NCI-H2107 treated with DMSO at 0.1 percent for 48 hours (cell line): ENCODE results near the gene LCOR.
"Not testable (repeated sequence)": the region's sequence is repeated elsewhere in the genome, so short reads cannot be mapped to it uniquely, and the experiment has no call there.

Source experiments
- DNase-seq: peaks from one replicate; lab custom pipeline; 2025; ENCODE audit not compliant: unreplicated experiment; lab: John Stamatoyannopoulos, UW

The LCOR gene

GRCh38 chr10:96838529-96838928 is 6.4 kb downstream of the LCOR start:
- no peak for DNase-seq

DNA sequence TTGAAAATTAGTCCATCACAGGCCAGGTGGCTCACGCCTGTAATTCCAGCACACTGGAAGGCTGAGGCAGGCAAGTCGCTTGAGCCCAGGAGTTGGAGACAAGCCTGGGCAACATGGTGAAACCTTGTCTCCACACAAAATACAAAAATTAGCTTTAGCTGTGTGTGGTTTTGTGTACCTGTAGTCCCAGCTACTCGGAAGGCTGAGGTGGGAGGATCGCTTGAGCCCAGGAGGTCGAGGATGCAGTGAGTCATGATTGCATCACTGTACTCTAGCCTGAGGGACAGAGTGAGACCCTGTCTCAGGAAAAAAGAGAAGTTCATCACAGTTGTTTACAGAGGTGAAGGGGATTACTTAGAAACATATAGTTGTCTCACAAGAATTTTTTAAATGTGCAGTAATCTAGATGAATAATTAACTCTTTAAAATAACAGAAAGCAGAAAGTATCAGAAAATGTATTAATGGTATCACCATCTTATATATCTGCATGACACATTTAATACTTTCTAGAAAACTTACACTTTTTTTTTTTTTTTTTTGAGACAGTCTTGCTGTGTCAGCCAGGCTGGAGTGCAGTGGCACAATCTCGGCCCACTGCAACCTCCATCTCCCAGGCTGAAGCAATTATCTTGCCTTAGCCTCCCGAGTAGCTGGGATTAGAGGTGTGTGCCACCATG is 8.9 kb downstream of the LCOR start:
- no peak for DNase-seq

GRCh38 chr10:96842896-96843723 is 11.0 kb downstream of the LCOR start:
- DNase-seq: no peak

DNA sequence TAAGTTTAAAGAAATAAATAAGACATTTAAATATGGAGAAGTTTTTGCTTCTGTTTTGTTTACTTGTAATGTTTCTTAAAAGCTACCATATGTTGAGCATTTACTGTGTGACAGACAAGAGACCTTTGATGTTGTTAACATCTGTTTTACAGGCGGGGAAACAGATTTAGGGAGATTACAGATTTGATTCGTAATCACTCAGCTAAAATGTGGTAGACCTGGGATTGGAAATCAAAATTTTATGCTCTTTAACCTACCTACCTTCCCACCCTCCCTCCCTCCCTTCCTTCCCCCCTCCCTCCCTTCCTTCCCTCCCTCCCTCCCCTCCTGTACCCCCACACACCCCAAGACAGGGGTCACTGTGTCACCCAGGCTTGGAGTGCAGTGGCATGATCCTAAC is 11.7 kb downstream of the LCOR start:
- DNase-seq: no peak

- DNase-seq: no peak
Observed at GRCh38 chr10:96846395-96846794, 14.3 kb downstream of the LCOR start.

DNA sequence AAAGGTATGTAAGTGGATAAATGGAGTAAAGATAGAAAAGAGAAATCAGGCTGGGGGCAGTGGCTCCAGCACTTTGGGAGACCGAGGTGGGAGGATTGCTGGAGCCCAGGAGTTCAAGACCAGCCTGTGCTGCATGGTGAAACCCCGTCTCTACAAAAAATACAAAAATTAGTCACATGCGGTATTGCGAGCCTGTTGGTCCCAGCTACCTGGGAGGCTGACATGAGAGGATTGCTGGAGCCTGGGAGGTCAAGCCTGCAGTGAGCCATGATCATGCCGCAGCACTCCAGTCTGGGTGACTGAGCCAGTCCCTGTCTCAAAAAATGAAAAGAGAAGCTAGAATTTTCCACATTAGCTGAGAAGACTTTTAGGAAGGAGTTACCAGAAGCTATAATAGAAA is 14.8 kb downstream of the LCOR start:
- no peak for DNase-seq

- not testable (repeated sequence) for DNase-seq
Observed at GRCh38 chr10:96847356-96847755, 15.3 kb downstream of the LCOR start.

DNA sequence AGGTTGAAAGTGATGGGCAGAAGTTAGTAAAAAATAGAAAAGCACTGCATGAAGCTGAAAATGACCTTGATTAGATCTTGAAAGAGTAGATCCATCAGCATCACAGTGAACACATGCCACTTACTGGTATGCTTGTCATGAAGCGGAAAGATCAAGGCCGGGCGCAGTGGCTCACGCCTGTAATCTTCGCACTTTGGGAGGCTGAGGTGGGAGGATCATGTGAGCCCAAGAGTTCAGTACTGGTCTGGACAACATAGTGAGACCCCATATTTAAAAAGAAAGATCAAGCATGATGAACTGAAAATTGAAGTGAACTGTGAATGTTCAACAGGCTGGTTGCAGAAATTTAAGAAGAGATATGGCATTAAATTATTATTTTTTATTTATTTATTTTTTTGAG is 18.0 kb downstream of the LCOR start:
- no peak for DNase-seq

- no peak for DNase-seq
Observed at GRCh38 chr10:96850825-96851224, 18.7 kb downstream of the LCOR start.

DNA sequence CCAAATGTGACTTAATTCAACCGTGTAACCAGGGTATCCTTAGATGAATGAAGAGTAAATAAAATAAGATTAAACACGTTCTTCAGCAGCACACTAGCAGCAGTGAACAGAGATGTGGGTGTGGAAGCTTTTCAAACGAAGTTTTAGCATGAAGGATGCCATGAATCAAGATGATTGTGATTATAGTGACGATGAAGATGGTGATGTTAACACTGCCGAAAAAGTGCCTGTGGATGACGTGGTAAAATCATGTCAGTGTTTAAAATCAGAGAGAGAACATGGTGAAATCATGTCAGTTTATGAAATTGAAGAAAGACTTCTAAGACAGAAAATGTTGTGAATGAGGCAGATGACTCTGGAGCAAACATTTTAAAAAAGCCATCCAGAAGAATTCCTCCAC is 19.2 kb downstream of the LCOR start:
- DNase-seq: no peak

GRCh38 chr10:96856317-96856716 is 24.2 kb downstream of the LCOR start:
- no peak for DNase-seq

DNA sequence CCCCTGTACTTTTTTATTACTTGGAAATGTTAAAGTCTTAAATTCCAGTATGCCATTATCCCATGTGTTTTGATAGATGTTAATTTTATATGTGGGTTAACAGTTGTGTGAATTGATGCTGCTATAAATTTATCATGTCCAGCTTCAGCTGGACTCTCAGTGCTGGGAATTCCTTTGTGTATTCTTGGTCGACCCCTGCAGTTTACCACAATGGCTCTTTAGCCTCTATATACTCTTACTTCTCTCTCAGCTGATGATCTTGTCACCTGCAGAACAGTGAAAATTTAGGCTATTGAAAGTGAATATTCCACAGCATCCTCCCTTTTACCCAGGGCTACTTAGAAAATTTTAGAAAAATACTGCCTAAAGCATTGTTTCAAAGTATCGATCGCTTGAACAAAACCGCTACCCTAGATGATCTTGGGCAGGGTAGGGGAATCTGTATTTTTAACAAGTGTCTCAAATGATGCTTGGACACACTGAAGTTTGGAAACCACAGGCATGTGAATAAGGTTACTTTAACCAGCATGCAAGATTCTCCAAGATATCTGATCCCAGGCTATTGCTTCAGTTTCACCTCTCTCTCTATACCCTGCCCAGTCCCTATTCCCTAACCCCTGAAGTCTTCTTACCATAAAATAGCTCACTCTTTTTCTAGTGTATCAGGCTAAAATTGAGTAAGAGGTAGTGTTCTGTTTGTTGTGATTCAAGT is 25.4 kb downstream of the LCOR start:
- DNase-seq: no peak

- DNase-seq: no peak
Observed at GRCh38 chr10:96858038-96858705, 26.1 kb downstream of the LCOR start.

GRCh38 chr10:96858706-96859050 is 26.6 kb downstream of the LCOR start:
- no peak for DNase-seq

DNA sequence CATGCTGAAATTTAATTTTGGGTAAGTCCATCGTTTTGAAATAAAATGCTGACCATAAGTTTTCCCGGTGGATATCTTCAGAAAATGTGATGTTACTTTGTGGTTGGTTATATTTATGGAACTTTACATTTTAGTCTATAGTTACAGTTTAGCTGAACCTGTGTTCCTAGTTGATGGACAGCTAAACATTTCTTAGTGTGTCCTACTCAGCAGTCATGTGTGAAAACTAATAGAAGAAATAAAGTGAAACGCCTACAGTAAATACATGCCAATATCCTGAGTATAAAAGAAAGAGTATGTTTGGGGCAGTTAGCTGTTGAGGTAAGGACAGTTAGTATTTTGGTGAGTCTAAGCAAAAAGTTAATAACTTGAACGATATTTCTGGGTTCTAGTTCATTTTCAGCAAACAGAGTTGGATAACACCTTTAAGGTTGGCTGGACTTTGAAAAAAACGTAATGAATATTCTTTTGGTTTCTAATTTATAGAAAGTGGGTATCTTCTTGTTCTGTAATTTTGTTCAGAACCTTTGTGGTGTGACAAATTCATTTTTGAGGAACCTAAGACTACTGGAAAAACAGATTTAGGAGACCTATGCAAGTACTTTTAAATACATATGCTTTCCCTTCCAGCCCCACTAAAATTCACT is 28.7 kb downstream of the LCOR start:
- no peak for DNase-seq

- DNase-seq: no peak
Observed at GRCh38 chr10:96863922-96864543, 31.9 kb downstream of the LCOR start.

DNA sequence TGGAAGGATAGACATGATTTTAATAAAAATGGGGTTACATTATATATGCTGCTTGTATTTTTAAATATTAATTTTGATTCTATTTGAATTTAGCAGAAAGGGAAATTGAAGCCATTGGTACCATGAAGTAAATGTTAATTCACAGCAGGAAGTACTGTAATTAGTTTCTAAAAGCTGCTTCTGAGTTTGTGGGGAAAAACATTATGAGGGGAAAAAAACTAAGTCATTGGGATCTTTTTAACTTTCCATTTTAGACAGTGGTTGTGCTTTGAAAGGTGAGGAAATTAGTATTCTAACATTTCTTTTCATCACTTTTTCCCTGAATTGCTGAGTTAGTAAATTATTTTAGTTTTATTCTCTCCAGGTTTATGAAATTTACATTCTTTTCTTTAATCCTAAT is 41.0 kb downstream of the LCOR start:
- no peak for DNase-seq

GRCh38 chr10:96873756-96874467 is 41.8 kb downstream of the LCOR start:
- DNase-seq: no peak

DNA sequence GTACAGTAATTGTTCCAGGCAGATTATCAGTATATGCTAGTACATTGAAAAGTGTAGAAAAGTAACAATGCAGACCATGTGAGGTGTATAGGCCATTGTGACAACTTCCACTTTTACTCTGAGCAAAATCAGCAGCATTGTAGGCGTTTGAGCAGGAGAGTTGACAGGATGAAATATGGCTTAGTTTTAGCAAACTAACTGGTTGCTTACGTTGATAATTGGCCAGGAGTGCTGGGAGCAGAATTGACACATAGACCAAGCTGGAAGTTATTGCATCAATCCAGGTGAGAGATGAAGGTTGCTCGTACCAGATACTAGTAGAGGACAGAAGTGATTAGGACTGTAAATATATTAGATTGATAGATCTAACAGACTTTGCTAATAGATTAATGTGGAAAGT is 46.0 kb downstream of the LCOR start:
- no peak for DNase-seq

GRCh38 chr10:96880575-96880974 is 48.5 kb downstream of the LCOR start:
- no peak for DNase-seq
